ENCODE data around the gene CDK17.

DNA sequence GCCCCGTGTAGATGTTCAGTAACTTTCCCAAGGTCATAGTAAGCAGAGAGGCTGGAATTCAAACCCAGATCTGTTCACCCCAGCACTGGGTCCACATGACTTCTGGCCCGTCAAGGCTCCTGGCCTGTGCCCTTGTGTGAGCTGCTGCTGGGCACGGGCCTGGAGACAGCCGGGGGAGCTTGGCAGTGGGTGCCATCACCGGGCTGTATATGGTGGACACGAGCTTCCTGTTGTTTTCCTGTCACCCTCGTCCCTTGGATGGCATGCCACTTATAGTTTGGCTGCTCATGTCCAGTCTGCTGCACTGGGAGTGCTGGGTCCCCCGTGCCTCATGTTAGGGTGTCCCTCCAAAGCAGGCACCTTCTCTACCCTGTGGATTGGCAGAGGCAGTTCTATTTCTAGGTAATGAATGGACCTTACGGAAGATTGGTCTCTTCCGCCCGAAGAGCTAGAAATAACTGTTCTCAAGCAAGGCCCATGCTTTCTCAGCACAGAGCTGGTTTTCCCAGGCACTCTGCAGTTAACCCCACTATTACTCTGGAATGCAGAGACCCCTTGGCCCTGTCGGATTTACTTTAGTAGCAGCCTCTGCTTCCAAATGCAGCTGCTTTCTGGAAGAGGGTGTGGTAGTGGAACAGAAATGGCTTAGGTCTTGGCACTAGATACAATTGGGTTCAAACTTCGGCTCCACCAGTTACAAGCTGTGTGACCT is 161.7 kb downstream of the CDK17 start:
- TF ChIP-seq, protein P1, sequence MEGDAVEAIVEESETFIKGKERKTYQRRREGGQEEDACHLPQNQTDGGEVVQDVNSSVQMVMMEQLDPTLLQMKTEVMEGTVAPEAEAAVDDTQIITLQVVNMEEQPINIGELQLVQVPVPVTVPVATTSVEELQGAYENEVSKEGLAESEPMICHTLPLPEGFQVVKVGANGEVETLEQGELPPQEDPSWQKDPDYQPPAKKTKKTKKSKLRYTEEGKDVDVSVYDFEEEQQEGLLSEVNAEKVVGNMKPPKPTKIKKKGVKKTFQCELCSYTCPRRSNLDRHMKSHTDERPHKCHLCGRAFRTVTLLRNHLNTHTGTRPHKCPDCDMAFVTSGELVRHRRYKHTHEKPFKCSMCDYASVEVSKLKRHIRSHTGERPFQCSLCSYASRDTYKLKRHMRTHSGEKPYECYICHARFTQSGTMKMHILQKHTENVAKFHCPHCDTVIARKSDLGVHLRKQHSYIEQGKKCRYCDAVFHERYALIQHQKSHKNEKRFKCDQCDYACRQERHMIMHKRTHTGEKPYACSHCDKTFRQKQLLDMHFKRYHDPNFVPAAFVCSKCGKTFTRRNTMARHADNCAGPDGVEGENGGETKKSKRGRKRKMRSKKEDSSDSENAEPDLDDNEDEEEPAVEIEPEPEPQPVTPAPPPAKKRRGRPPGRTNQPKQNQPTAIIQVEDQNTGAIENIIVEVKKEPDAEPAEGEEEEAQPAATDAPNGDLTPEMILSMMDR (IDR thresholded peaks at IDR 0.05): no peak
- TF ChIP-seq POLR2A (IDR thresholded peaks at IDR 0.05): no peak

All from uterus (tissue), 2 donors.